ENCODE results near the gene PEX1.
"Not testable (repeated sequence)": the region's sequence is repeated elsewhere in the genome, so short reads cannot be mapped to it uniquely, and the experiment has no call there.

The PEX1 gene

DNA sequence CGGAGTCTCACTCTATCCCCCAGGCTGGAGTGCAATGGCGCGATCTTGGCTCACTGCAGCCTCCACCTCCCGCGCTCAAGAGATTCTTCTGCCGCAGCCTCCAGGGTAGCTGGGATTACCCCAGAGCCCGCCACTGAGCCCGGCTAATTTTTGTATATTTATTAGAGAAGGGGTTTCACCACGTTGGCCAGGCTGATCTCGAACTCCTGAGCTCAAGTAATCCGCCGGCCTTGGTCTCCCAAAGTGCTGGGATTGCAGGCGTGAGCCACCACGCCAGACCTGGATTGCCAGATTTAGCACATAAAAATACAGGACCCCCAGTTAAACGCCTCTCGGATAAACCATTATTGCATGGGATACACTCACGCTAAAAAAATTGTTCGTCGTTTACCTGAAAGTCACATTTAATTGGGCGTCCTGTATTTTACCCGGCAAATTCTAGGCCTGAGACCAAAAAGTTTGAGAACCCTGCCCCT lies 81.4 kb downstream of the PEX1 start:
- Histone ChIP-seq H3K9me3 (ENCODE audit: control insufficient read depth in 1 of 2, low read length in 2 of 2) (no peaks in the 10 kb centered on the region), H3K27ac (ENCODE audit: low read depth, low read length) (no peak overlapping the region), H3K4me3 (ENCODE audit: low read depth in 1 of 2, low read length in 2 of 2) (peak overlapping the region; percentile 84 to 86), H3K9ac (ENCODE audit: low read depth in 1 of 2, low read length in 2 of 2) (peak overlapping the region; percentile 80 to 91), H3K36me3 (ENCODE audit: control insufficient read depth in 1 of 2, insufficient read depth in 2 of 2, low read length in 2 of 2) (peaks cover 13 to 20% of the 10 kb centered on the region in 2 donors), H3K4me1 (ENCODE audit: control insufficient read depth in 1 of 2, insufficient read depth in 2 of 2, low read length in 2 of 2) (peaks cover 4 to 9% of the 10 kb centered on the region in 2 donors), H3K27me3 (ENCODE audit: control insufficient read depth in 1 of 2, insufficient read depth in 2 of 2, low read length in 2 of 2) (no peaks in the 10 kb centered on the region)

DNA sequence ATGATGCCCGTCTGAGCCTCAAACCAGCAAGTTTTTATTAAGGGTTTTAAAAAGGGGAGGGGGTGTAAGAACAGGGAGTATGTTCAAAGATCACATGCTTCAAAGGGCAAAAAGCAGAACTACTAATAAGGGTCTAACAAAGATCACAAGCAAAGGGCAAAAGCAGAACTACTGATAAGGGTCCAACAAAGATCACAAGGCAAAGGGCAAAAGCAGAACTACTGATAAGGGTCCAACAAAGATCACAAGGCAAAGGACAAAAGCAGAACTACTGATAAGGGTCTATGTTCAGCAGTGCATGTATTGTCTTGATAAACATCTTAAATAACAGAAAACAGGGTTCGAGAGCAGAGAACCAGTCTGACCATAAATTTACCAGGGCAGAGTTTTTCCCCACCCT lies 85.6 kb downstream of the PEX1 start:
- H3K4me3 ChIP-seq (ENCODE audit: low read depth in 1 of 2, low read length in 2 of 2); H3K27me3 ChIP-seq (ENCODE audit: control insufficient read depth in 1 of 2, insufficient read depth in 2 of 2, low read length in 2 of 2); H3K9me3 ChIP-seq (ENCODE audit: control insufficient read depth in 1 of 2, low read length in 2 of 2): not testable (repeated sequence)

DNA sequence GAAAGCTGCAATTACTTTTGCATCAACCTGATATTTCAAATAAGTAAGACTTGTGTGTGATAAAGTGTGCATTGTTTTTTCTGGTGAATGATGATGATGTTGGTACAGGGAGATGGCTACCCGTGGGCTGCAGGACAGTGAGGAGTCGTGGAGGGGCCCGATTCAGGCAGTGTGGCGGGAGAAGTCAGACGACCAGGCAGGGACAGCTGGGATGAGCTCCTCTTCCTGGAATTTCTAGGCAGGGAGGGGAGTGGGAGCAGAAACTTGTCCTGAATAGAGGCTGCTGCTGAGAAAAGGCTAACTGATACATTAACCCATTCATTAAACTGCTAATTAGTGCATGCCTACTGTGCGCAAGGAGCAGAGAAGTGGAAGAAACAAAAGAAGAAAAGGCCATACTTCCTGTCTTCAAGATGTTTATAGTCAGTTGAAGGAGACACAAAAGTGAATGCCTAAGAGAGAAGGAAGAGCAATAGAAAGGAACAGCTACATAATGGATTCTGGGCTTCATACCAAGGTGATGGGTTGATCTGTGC lies 90.3 kb downstream of the PEX1 start:
- H3K27me3 ChIP-seq (ENCODE audit: control insufficient read depth in 1 of 2, insufficient read depth in 2 of 2, low read length in 2 of 2) = peaks cover 0 to 3% of the 10 kb centered on the region in 2 donors
- no peaks in the 10 kb centered on the region for H3K36me3 ChIP-seq (ENCODE audit: control insufficient read depth in 1 of 2, insufficient read depth in 2 of 2, low read length in 2 of 2)
- no peaks in the 10 kb centered on the region for H3K4me1 ChIP-seq (ENCODE audit: control insufficient read depth in 1 of 2, insufficient read depth in 2 of 2, low read length in 2 of 2)
- no peak overlapping the region for H3K27ac ChIP-seq (ENCODE audit: low read depth, low read length)
- no peaks in the 10 kb centered on the region for H3K9me3 ChIP-seq (ENCODE audit: control insufficient read depth in 1 of 2, low read length in 2 of 2)
- H3K4me3 ChIP-seq (ENCODE audit: low read depth in 1 of 2, low read length in 2 of 2) = no peak overlapping the region
- H3K9ac ChIP-seq (ENCODE audit: low read depth in 1 of 2, low read length in 2 of 2) = no peak overlapping the region

More for the DNA sequence above, 85.6 kb downstream of the PEX1 start:
- H3K36me3 ChIP-seq (ENCODE audit: control insufficient read depth in 1 of 2, insufficient read depth in 2 of 2, low read length in 2 of 2); H3K4me1 ChIP-seq (ENCODE audit: control insufficient read depth in 1 of 2, insufficient read depth in 2 of 2, low read length in 2 of 2); H3K27ac ChIP-seq (ENCODE audit: low read depth, low read length); H3K9ac ChIP-seq (ENCODE audit: low read depth in 1 of 2, low read length in 2 of 2): not testable (repeated sequence)
